Osteoblast (primary cell): Measurements from ENCODE around the gene ARHGAP40. TPM values are rescaled to one million over a fixed set of nuclear protein-coding genes. Genes with fewer than 3 reads are reported as not detected.

Experiments
- DNase-seq: peaks from one replicate; pipeline ENCODE4 v3.0.0; 2011; ENCODE audit warnings: low spot score, mixed read lengths; ENCODE audit not compliant: insufficient read length; ENCODE audit errors: missing footprints
- H2AFZ ChIP-seq: 2 replicates; pipeline ENCODE4 v1.6.0; 2011; ENCODE audit warnings: mild to moderate bottlenecking, low read length
- H3K27ac ChIP-seq: 2 replicates; pipeline ENCODE4 v1.5.1; 2011; ENCODE audit warnings: mild to moderate bottlenecking, low read depth, low read length, moderate library complexity
- H3K27me3 ChIP-seq: 2 replicates; pipeline ENCODE4 v1.6.0; 2012; ENCODE audit warnings: mild to moderate bottlenecking, control low read depth, inconsistent platforms, low read length, moderate library complexity; ENCODE audit not compliant: insufficient read depth
- H3K36me3 ChIP-seq: 2 replicates; pipeline ENCODE4 v1.5.1; 2011; ENCODE audit warnings: mild to moderate bottlenecking, low read length, control low read depth, moderate library complexity; ENCODE audit not compliant: insufficient read depth
- H3K4me1 ChIP-seq: 2 replicates; pipeline ENCODE4 v1.5.1; 2011; ENCODE audit warnings: mild to moderate bottlenecking, low read length, control low read depth, moderate library complexity; ENCODE audit not compliant: insufficient read depth
- H3K4me2 ChIP-seq: 2 replicates; pipeline ENCODE4 v1.6.0; 2011; ENCODE audit warnings: mild to moderate bottlenecking, low read length; ENCODE audit not compliant: insufficient read depth
- H3K4me3 ChIP-seq: fragments of 200-600 bp; sonication (generic); 3 replicates; pipeline ENCODE4 v1.5.1; 2012; ENCODE audit warnings: mild to moderate bottlenecking, low read length, inconsistent platforms; ENCODE audit not compliant: insufficient read depth
- H3K79me2 ChIP-seq: 2 replicates; pipeline ENCODE4 v1.6.0; 2012; ENCODE audit warnings: mild to moderate bottlenecking, low read length, control low read depth, inconsistent platforms; ENCODE audit not compliant: insufficient read depth
- H3K9me3 ChIP-seq: 2 replicates; pipeline ENCODE4 v1.5.1; 2011; ENCODE audit warnings: low read depth, low read length, control low read depth
- H4K20me1 ChIP-seq: 2 replicates; pipeline ENCODE4 v1.6.0; 2012; ENCODE audit warnings: mild to moderate bottlenecking, low read length, control low read depth; ENCODE audit not compliant: insufficient read depth
- total RNA-seq: library from RNA; depleted of rRNA; stranded (reverse); fragments of >200 nt; gene quantifications from 2 replicates; pipeline ENCODE4 v1.2.3, GENCODE V29; 2012
- TF ChIP-seq, protein P1 (sequence below): IDR thresholded peaks from 2 replicates; pipeline ENCODE4 v1.5.1; 2011; ENCODE audit warnings: mild to moderate bottlenecking, low read depth, low read length, moderate library complexity; ENCODE audit errors: extremely low read depth

Gene ARHGAP40
- total RNA-seq, 1 donor = not detected

DNA sequence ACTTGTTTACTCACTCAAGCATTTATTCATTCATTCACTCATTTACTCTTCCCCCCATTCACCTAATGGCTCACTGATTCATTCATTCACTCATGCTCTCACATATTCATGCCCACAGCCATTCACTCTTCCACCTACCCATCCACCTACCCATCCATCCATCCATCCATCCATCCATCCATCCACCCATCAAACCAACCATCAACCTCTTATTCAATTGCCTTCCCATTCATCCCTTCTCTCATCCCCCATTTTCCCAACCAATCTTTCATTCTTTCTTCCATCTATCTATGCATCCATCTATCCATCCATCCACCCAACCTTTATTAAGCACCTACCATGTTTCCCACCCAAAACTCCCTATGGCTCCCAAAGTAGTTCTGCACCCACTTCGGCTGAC is 1.6 kb upstream of the ARHGAP40 start:
- Histone ChIP-seq H3K27ac (no peak overlapping the region), H2AFZ (no peak overlapping the region), H3K79me2 (no peaks in the 10 kb centered on the region), H4K20me1 (no peaks in the 10 kb centered on the region), H3K4me2 (no peak overlapping the region), H3K4me1 (peaks cover 6% of the 10 kb centered on the region), H3K4me3 (no peak overlapping the region), H3K36me3 (no peaks in the 10 kb centered on the region), H3K9me3 (no peaks in the 10 kb centered on the region), H3K27me3 (peaks cover 30% of the 10 kb centered on the region)
- DNase-seq = no peak
- TF ChIP-seq, protein P1, sequence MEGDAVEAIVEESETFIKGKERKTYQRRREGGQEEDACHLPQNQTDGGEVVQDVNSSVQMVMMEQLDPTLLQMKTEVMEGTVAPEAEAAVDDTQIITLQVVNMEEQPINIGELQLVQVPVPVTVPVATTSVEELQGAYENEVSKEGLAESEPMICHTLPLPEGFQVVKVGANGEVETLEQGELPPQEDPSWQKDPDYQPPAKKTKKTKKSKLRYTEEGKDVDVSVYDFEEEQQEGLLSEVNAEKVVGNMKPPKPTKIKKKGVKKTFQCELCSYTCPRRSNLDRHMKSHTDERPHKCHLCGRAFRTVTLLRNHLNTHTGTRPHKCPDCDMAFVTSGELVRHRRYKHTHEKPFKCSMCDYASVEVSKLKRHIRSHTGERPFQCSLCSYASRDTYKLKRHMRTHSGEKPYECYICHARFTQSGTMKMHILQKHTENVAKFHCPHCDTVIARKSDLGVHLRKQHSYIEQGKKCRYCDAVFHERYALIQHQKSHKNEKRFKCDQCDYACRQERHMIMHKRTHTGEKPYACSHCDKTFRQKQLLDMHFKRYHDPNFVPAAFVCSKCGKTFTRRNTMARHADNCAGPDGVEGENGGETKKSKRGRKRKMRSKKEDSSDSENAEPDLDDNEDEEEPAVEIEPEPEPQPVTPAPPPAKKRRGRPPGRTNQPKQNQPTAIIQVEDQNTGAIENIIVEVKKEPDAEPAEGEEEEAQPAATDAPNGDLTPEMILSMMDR = no peak

DNA sequence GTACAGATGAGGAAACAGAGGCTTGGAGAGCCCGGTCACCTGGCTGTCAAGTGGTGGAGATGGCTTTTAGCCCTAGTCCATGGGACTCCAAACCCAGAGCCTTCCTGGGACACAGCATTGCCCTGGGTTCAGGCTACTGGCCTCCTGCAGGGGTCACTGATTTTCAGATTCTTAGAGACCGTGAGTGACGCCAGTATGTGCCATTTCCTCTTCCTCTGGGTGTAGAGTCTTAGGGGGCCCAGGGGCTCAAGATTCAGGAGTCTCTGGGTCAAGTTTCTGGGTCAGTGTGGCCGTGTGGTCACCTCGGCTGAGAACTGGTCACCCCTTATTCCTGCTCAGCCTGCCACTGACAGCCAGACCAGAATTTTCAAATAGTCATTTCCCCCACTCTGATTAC is 574 bp downstream of the ARHGAP40 start:
- DNase-seq = no peak
- Histone ChIP-seq H3K4me2 (no peak overlapping the region), H3K36me3 (no peaks in the 10 kb centered on the region), H3K79me2 (no peaks in the 10 kb centered on the region), H3K27ac (no peak overlapping the region), H3K4me1 (peaks cover 6% of the 10 kb centered on the region), H2AFZ (no peak overlapping the region), H3K27me3 (peaks cover 42% of the 10 kb centered on the region), H3K9me3 (no peaks in the 10 kb centered on the region), H3K4me3 (no peak overlapping the region), H4K20me1 (no peaks in the 10 kb centered on the region)
- TF ChIP-seq, protein P1 = no peak

DNA sequence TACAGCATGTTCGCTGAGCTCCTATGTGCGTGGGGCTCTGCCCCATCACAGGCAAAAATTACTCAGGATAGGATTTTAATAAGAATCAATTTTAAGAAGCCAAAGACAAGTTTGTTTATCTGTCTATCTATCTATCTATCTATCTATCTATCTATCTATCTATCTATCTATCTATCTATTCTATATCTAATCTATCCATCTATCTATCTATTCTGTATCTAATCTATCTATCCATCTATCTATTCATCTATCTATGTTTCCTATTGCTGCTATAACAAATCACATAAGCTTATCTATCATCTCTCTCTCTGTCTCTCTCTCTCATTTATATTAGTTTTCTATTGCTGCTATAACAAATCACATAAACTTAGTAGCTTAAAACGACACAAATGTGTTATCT is 1.7 kb downstream of the ARHGAP40 start:
- Histone ChIP-seq H3K27me3 (peaks cover 48% of the 10 kb centered on the region), H3K36me3 (no peaks in the 10 kb centered on the region), H3K79me2 (no peaks in the 10 kb centered on the region), H3K4me3 (no peak overlapping the region), H2AFZ (no peak overlapping the region), H3K9me3 (no peaks in the 10 kb centered on the region), H3K27ac (no peak overlapping the region), H3K4me2 (no peak overlapping the region), H3K4me1 (peaks cover 6% of the 10 kb centered on the region), H4K20me1 (no peaks in the 10 kb centered on the region)
- TF ChIP-seq, protein P1 = no peak
- no peak for DNase-seq

DNA sequence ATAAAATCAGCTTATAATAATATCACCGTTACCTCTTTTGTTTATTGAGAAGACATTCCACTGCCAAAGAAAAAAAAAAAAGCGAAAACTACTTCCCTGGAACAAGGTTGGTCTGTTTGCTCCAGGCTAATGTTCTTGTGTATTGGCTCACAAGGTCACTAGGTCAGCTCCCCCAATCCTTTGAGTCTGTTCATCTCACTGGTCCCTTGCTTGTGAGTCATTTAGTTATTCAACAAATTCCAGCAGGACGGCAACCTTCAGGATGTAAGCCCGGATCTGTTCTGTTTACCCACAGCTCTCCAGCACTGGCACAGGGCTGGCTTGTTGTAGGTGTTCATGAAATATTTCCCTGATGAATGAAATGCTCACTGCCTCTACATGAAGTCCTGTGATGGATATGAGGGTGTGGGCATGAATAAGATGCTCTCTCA is 3.3 kb downstream of the ARHGAP40 start:
- peaks cover 48% of the 10 kb centered on the region for H3K27me3 ChIP-seq
- no peak overlapping the region for H3K27ac ChIP-seq
- no peaks in the 10 kb centered on the region for H3K79me2 ChIP-seq
- H3K36me3 ChIP-seq = no peaks in the 10 kb centered on the region
- H3K4me2 ChIP-seq = no peak overlapping the region
- no peak overlapping the region for H3K4me3 ChIP-seq
- peak; percentile 71 for DNase-seq
- H3K4me1 ChIP-seq = peaks cover 6% of the 10 kb centered on the region
- TF ChIP-seq, protein P1 = no peak
- H3K9me3 ChIP-seq = no peaks in the 10 kb centered on the region
- no peak overlapping the region for H2AFZ ChIP-seq
- no peaks in the 10 kb centered on the region for H4K20me1 ChIP-seq
